Karpas-422 (cell line): ENCODE data around the gene NUTM2G. TPM values are rescaled to one million over a fixed set of nuclear protein-coding genes. Genes with fewer than 3 reads are reported as not detected.
"Not testable (repeated sequence)": the region's sequence is repeated elsewhere in the genome, so short reads cannot be mapped to it uniquely, and the experiment has no call there.

Source experiments
- DNase-seq: peaks from one replicate; pipeline ENCODE4 v3.0.0-alpha.2; 2015
- H2AFZ ChIP-seq: fragments of 200-600 bp; sonication (generic); 2 replicates; pipeline ENCODE4 v1.6.1; 2014; ENCODE audit warnings: antibody characterized with exemption, low read length, mixed read lengths
- H3K27ac ChIP-seq: fragments of 200-600 bp; sonication (generic); 2 replicates; pipeline ENCODE4 v1.5.1; 2014; ENCODE audit warnings: mild to moderate bottlenecking, low read length, moderate library complexity
- H3K27me3 ChIP-seq: fragments of 200-600 bp; sonication (generic); 2 replicates; pipeline ENCODE4 v1.6.1; 2014; ENCODE audit warnings: low read length, mixed read lengths
- H3K36me3 ChIP-seq: fragments of 200-600 bp; sonication (generic); 2 replicates; pipeline ENCODE4 v1.6.1; 2014; ENCODE audit warnings: low read length, mixed read lengths; ENCODE audit not compliant: insufficient read depth
- H3K4me1 ChIP-seq: fragments of 200-600 bp; sonication (generic); 2 replicates; pipeline ENCODE4 v1.6.1; 2014; ENCODE audit warnings: mild to moderate bottlenecking, low read length, mixed read lengths
- H3K4me2 ChIP-seq: fragments of 200-600 bp; sonication (generic); 2 replicates; pipeline ENCODE4 v1.6.1; 2014; ENCODE audit warnings: low read length, low read depth, mild to moderate bottlenecking; ENCODE audit not compliant: poor library complexity, severe bottlenecking
- H3K4me3 ChIP-seq: fragments of 200-600 bp; sonication (generic); 2 replicates; pipeline ENCODE4 v1.5.1; 2014; ENCODE audit warnings: mild to moderate bottlenecking, antibody characterized with exemption, low read length, mixed read lengths
- H3K79me2 ChIP-seq: fragments of 200-600 bp; sonication (generic); 2 replicates; pipeline ENCODE4 v1.6.1; 2014; ENCODE audit warnings: mild to moderate bottlenecking, low read length, mixed read lengths
- H3K9ac ChIP-seq: fragments of 200-600 bp; sonication (generic); 2 replicates; pipeline ENCODE4 v1.6.0; 2014; ENCODE audit warnings: low read length
- H3K9me2 ChIP-seq: fragments of 200-600 bp; sonication (generic), shearing (Covaris generic); replicated peaks from 2 replicates; pipeline ENCODE4 v1.6.0; 2014; ENCODE audit warnings: mild to moderate bottlenecking, low read length, moderate library complexity; ENCODE audit not compliant: insufficient read depth
- H3K9me3 ChIP-seq: fragments of 300-700, 200-600 bp; sonication (generic); 2 replicates; pipeline ENCODE4 v1.6.1; 2014; ENCODE audit warnings: low read length, mixed read lengths
- H4K20me1 ChIP-seq: fragments of 200-600 bp; sonication (generic); 2 replicates; pipeline ENCODE4 v1.6.1; 2014; ENCODE audit warnings: mild to moderate bottlenecking, antibody characterized with exemption, low read length, low read depth; ENCODE audit not compliant: insufficient read depth
- total RNA-seq: library from RNA; depleted of rRNA; stranded (reverse); fragments of >200 nt; shearing (Covaris generic); gene quantifications from 2 replicates; pipeline ENCODE4 v1.2.3, GENCODE V29; 2014; ENCODE audit warnings: low replicate concordance; rRNA removed

Gene NUTM2G
- total RNA-seq, 1 experiment from 2014 or later: not detected

DNA sequence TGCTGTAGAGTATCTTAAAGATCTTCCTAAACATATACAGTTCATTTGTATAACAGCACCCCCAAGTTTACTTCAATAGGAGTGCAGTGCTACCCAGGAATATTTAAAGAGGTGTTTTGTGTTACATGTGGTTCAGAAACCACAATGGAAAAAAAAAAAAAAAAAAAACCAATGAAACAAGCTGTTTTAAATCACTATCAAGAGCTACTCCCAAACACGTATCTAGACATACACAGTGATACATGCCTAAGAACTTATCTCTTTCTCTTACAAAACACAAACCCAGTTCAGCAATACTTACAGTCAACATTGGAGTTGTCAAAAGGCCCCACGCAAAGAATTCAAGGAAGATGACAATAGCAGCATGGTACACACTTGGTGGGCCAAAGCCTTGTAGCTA is 43.9 kb downstream of the NUTM2G start:
- H3K9ac ChIP-seq, DNase-seq, H3K36me3 ChIP-seq, H4K20me1 ChIP-seq, H3K4me3 ChIP-seq, H3K4me2 ChIP-seq, H3K4me1 ChIP-seq, H3K27ac ChIP-seq, H3K27me3 ChIP-seq, H3K9me3 ChIP-seq, H3K9me2 ChIP-seq, H2AFZ ChIP-seq: not testable (repeated sequence)
- H3K79me2 ChIP-seq: peaks cover 56% of the 10 kb centered on the region

DNA sequence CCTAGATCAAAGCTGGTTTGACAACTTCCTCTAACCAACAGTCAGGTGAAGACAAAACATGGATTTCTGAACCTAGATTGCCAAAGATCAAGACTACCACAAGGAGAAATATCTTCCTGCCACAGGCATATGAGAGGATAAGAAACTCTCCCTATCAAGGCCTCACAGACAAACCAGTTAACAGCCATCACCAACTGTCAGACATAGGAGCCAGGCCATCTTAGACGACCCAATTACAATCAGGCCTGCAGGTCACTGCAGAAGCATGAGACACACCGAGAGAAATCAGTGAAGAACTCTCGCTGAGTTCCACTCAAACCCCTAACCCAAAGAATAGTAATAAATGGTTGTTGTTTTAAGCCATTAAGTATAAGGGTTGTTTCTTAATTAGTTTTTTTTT is 45.4 kb downstream of the NUTM2G start:
- not testable (repeated sequence) for H2AFZ ChIP-seq, H3K36me3 ChIP-seq, H3K4me3 ChIP-seq, H3K9ac ChIP-seq, H3K9me2 ChIP-seq, H3K27ac ChIP-seq, H3K27me3 ChIP-seq, H3K9me3 ChIP-seq, H4K20me1 ChIP-seq, H3K4me1 ChIP-seq, H3K4me2 ChIP-seq, DNase-seq
- peaks cover 64% of the 10 kb centered on the region for H3K79me2 ChIP-seq

DNA sequence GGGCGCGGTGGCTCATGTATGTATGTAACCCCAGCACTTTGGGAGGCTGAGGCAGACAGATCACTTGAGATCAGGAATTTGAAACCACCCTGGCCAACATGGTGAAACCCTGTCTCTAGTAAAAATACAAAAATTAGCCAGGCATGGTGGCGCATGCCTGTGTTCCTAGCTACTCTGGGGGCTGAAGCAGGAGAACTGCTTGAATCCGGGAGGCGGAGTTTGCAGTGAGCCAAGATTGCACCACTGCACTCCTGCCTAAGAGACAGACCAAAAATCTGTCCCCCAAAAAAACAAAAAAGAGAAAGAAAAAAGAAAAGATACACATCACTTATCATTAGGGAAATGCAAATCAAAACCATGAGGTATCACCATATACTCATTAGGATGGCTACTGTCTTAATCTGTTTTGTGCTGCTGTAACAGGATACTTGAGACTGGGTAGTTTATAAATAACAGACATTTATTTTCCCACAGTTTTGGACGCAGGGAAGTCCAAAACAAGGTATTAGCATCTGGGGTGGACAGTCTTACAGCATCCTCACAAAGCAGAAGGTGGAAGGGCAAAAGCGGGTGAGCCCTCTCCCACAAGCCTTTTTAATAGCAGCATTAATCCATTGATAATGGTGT is 55.0 kb downstream of the NUTM2G start:
- not testable (repeated sequence) for H3K4me2 ChIP-seq, H3K4me1 ChIP-seq, H3K4me3 ChIP-seq, DNase-seq, H3K9me2 ChIP-seq, H3K9ac ChIP-seq, H4K20me1 ChIP-seq, H3K27me3 ChIP-seq, H3K36me3 ChIP-seq, H3K9me3 ChIP-seq, H2AFZ ChIP-seq, H3K27ac ChIP-seq
- H3K79me2 ChIP-seq: peaks cover 71% of the 10 kb centered on the region

DNA sequence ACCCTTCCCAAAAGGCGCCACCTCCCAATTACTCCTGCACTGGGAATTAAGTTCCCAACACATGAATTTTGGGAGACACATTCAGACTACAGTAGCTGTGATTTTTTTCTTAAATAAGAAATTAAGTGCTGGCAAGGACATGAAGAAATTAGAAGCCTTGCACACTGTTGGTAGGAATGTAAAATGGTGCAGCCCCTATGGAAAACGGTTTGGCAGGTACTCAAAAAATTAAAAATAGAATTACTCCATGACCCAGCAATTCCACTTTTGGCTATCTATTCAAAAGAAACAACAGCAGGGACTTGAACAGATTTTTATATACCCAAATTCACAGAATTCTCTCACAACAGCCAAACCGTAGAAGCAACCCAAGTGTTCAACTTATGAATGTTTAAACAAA is 55.5 kb downstream of the NUTM2G start:
- not testable (repeated sequence) for H3K9ac ChIP-seq, H3K27ac ChIP-seq, H3K27me3 ChIP-seq, H3K4me2 ChIP-seq, H3K9me3 ChIP-seq, H3K36me3 ChIP-seq, H3K4me1 ChIP-seq, H3K4me3 ChIP-seq, DNase-seq, H4K20me1 ChIP-seq, H2AFZ ChIP-seq, H3K9me2 ChIP-seq
- H3K79me2 ChIP-seq: peaks cover 69% of the 10 kb centered on the region

DNA sequence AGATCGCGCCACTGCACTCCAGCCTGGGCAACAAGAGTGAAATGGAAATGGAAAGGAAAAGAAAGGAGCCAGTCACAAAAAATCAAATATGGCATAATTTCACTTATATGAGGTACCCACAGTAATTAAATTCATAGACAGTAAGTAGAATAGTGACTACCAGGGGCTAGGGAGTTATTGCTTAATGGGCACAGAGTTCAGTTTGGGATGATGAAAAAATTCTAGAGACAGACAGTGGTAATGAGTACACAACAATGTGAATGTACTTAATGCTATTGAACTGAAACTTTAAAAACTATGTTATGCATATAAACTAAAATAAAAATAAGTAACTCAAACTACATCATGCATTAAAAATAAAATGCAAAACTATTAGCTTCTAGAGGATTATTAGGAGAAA is 56.2 kb downstream of the NUTM2G start:
- not testable (repeated sequence) for DNase-seq, H3K27me3 ChIP-seq, H4K20me1 ChIP-seq, H3K27ac ChIP-seq, H3K9me2 ChIP-seq, H3K4me2 ChIP-seq, H3K4me1 ChIP-seq, H3K9ac ChIP-seq, H2AFZ ChIP-seq, H3K4me3 ChIP-seq, H3K9me3 ChIP-seq, H3K36me3 ChIP-seq
- H3K79me2 ChIP-seq: peaks cover 69% of the 10 kb centered on the region

Other genes starting within 250 kb of the NUTM2G start
- 12.7 and 20.5 TPM in 2 replicates for gene ZNF510, start 150.8 kb upstream of the NUTM2G start, total RNA-seq
- gene ZNF782, start 74.3 kb upstream of the NUTM2G start, total RNA-seq: 8.9 and 11.0 TPM in 2 replicates
- gene CTSV, start 110.3 kb downstream of the NUTM2G start, total RNA-seq: 0.22 and 6.5 TPM in 2 replicates